ENCODE measurements around the gene GIMAP1.

- TF ChIP-seq POLR2A (IDR thresholded peaks at IDR 0.05): no peak
- TF ChIP-seq CTCF (IDR thresholded peaks at IDR 0.05): no peak
- no peak for TF ChIP-seq EP300 (IDR thresholded peaks at IDR 0.05)
Measured at GRCh38 chr7:150759479-150759878, 43.1 kb downstream of the GIMAP1 start.

Data from ovary (tissue), 3 donors.